WI38 (cell line): ENCODE measurements around the gene ITM2C.

Source experiments
- H3K4me3 ChIP-seq: 2 replicates; pipeline ENCODE4 v1.5.1; 2011; ENCODE audit warnings: low read depth, mild to moderate bottlenecking, control low read depth, low read length
- CTCF ChIP-seq: IDR thresholded peaks from 2 replicates; pipeline ENCODE4 v1.5.1; 2012; ENCODE audit warnings: low read depth, mild to moderate bottlenecking, control low read depth, low read length

The ITM2C gene

DNA sequence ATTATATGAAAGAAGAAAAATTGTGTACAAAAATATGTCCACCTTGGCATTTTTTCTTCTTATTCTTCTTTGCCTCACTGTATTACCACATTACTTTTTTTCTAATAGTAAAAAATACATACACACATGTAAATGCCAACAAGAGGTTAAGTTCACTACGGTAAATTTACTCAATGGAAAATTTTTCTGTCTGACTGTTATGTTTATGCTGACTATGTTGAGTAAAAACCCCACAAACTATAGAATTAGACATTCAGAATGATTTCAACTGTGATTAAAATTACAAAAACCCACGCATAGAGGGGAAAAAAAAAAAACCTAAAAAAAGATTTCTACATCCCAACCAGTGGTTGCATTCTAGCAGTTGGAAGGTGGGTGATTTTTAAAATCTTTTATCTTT is 54.9 kb downstream of the ITM2C start:
- no peak for TF ChIP-seq CTCF
- H3K4me3 ChIP-seq: no peak overlapping the region

DNA sequence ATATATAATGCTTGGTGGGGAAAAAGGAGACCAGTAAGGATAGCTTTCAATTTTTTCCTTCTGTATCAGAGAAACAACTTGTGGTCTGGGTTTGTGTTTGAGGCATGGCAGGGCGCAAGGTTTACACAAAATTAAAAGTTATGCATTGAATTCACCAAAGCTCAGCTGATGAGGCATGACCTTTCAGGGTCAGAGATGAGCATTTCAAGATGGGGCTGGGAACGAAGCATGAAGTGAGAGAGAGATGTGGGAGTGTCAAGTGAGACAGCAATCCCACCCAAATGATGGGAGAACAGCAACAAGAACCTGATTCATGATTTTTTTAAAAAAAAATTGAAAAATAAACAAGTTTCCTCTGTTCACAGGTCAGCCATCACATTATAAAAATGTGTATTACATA is 55.4 kb downstream of the ITM2C start:
- no peak for TF ChIP-seq CTCF
- no peak overlapping the region for H3K4me3 ChIP-seq

GRCh38 chr2:230921806-230922595 is 57.3 kb downstream of the ITM2C start:
- H3K4me3 ChIP-seq: no peak overlapping the region
- TF ChIP-seq CTCF: no peak

DNA sequence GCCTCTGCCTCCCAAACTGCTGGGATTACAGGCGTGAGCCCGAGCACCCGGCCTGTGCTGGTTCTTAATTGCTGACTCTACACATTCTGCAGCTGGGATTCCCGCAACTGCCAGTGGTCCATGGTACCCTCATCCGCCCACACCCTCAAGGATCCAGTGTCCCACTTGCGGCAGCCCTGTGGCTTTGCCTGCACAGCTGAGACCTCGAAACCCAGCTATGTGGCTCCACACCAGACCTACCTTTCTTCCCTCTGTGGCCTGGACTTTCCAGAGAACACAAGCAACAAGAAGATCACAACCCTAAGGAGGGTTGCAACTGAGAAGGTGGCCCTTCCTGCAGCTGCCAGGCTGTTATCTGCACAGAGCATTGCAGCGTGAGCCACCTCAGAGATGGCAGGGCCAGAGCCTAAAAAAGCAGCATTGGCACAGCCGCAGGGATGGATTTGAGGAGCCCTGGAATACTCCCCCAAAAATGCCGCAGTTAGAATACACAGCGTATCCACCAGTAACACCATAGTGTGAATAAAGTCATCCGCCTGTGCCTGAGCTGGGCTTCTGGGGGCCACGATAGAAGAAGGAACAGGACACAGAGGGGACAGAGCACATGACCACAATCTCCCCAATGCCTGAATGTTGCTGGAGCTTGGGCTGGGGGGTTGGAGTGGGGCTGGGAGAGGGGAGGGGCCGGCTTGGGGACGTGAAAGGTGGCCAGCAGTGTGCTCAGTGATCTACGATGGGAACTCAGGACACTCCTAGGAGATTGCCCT is 58.4 kb downstream of the ITM2C start:
- no peak overlapping the region for H3K4me3 ChIP-seq
- no peak for TF ChIP-seq CTCF

- no peak overlapping the region for H3K4me3 ChIP-seq
- no peak for TF ChIP-seq CTCF
Measured at GRCh38 chr2:230924092-230924469, 59.3 kb downstream of the ITM2C start.

DNA sequence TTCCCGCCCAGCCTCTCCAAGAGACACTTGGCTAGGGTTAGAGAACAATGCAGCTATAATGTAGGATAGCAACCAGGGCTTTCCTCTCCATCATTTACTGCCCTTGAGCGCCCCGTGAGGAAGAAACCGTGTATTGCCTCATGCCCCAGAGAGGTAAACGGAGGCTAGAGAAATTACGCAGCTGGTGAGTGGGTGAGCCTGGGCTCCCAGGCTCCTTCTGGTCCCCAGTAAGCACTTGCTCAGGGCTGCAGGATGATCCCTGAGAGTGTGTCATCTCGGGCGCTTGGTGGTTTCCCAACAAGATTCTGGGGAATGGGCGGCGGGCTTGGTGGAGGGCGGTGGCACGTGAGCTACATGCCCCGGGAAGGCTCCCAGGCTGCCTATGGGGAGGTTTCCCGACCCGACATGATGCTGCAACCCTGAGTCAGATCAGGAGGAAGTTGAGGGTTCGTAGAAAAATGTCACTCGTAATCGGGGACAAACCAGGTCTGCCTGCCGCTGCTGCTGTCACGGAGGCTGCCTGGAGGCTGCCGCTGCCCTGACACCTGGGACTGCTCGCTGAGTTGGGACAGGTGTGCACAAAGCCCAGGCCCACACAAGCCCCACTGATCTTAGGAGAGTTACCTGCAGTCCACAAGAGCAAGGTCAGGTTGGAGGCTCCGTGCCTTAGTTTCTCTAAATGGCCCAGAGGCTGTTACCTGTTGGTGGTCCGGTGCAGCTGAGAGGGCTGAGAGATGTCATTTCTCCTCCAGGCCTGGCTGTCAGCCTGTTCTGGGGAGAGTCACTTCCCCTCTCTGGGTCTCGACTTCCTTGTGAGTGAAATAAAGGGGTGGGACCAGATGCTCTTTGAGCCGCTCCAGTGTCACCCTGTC is 60.0 kb downstream of the ITM2C start, which contains the start of gene GPR55:
Gene GPR55, minus strand, starts transcription at position 773 of the 872 bp plus-strand sequence. CDS start 14,280 bp downstream, outside the sequence.
- H3K4me3 ChIP-seq: no peak within 1 kb of the TSS
- no peak for TF ChIP-seq CTCF
